HG02884 (cell line): ENCODE data around the gene TMED4.
"Not testable (repeated sequence)": the region's sequence is repeated elsewhere in the genome, so short reads cannot be mapped to it uniquely, and the experiment has no call there.

ENCODE experiments used
- ATAC-seq: cut with Tn5 transposase; IDR thresholded peaks from one replicate; pipeline ENCODE4 v1.9.1; 2021; ENCODE audit warnings: mild to moderate bottlenecking, moderate library complexity; ENCODE audit not compliant: unreplicated experiment

TMED4 gene

DNA sequence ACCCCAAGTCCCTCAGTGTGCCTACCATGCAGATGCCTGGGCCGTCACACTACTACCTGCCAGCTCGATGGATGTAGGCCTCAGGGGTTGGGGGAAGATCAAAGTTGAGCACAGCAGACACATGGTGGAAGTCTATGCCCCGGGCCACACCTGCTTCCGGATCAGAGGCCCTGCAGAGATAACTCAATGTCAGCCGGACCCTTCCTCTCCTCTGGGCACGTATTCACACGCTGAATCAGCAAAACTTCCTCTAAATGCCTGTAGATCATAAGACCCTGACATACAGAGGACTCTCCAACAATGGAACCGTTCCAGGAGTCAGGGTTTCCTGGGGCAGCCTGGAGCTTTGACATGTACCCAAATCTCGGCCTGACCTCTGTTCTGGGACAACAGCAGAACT is 12.1 kb downstream of the TMED4 start:
- no peak for ATAC-seq

DNA sequence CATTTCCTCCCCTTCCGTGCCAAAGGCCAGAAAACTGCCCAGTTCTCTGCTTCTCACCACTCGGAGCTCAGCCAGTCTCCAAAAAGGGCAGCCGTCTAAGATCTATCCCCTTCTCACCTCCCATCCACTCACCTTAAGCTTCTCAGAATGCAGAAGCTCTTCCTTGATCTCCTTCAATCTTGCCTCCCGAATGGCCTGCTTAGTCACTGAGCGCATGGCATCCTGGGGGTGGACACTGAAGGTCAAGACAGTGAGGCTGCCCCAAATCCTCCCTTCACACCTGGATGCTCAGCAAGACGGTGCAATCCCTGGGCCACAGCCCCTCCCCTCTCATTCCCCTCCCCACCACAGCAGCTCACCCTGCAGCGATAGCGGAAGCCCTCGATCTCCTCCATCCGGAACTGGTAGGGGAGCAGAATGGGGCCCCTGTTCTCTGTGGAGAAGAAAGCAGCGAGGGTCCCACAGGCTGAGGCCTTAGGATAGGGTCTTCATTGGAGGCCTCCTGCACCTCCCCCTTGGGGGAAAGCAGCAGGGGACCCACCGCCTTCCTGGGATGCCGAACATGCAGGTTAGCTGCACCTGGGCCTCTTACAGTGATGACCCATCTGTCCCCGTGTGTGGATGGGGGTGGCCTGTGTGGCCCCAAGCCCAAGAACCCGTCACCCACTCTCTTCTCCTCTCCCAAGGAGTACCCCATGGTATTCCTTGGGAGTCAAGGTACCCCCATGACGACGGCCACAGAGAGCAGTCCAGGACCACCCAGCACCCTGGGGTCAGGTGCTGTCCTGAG is 13.1 kb downstream of the TMED4 start:
- no peak for ATAC-seq

DNA sequence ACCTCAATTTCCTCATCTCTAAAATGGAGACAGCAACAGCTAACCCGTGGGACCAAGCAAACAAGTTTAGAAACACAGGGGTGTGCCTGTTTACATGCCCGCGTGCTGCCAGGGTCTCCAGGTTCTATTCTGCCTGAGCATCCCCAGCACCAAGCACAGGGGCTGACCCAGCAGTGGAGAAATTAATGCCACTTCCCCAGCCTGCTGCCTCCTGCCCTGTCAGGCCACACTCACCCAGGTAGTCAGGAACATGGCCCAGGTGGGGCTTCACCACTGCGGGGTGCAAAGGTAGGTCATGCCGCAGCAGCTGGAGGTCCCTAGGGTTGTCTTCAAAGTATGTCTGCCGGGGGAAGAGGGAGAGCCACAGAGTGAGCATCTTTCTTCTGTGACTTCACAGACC is 14.1 kb downstream of the TMED4 start:
- no peak for ATAC-seq

DNA sequence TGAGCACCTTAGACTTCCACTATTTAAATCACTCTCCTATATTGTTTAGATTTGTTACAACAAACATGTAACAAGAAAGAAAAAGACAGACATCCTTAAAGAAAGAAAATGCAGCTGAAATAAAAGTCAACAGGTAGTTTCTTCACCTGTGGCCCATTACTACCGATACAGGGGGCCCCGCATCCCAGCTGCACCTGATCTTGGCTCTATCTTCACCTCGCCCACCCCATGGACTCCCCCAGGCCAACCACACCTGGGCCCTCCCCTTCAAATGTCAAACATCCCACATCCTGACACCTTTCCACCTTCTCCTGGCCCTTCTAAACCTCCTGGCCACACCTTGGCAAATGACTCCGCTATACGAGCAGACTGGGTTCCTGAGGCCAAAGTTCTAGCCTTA is 15.4 kb downstream of the TMED4 start:
- no peak for ATAC-seq

DNA sequence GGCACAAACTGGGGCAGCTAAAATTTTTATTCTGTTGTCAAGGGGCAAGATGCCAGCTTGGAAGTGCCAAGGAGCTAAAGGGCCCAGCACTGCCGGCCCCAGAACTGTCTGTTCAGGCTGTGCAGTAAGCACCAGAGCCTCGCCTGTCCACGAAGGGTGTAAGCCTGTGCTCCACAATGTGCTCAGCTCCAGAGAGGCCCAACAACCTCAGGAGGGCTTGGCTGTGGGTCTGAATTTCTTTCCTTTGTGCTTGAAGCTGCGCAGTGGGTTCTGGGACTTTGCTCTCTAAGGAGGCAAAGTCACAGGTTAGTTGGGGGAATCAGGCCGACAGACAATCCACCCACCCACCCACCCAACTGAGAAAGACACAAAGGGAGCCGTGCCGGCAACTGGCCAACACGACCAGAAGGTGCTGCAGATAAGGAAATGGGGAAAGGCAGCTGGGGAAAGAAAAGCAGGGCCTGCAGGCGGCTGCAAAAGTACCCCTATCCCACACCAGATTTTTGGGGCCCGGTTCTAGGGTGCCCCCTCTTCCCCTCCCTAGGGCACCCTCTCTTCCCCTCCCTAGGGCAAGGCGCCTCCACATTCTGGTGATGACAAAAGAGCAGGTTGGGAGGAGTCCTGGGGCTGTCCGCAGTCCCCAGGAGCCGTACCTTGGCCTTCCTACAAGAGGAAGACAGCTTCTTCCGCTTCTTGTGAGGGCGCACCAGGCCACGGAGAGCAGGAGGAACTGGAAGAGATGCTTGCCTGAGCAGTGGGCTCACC is 16.1 kb downstream of the TMED4 start:
- ATAC-seq = no peak

DNA sequence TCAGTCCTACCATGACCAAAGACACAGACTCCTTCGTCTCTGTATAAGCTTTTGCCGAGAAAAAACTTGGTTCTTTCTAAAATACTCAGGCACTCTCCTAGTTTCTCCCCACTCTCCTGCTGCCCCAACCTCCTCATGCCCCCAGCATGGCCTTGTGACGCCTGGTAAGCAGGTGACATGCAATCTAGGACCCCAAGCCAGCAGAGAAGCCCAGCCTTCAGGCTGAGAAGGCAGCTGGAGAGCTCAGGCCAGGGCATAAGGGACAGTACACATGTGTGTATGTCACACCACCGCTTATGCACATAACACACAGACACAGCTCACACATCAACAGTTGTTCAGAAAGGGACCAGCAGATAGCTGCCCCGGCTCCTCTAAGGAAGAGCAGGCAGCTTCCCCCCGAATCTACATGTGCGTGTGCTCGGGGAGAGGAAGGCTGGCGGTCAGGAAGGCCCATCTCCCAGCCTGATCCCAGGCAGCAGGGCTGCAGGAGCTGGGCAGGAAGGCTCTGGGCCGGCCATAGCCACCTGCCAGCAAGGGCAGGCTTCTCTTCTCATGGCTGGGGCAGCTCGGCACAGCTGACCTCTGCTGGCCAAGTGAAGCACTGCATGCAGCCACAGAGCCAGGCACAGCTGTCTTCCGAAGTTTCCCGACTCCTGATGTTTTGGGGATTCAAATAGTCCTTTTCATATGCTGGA is 16.8 kb downstream of the TMED4 start:
- no peak for ATAC-seq

DNA sequence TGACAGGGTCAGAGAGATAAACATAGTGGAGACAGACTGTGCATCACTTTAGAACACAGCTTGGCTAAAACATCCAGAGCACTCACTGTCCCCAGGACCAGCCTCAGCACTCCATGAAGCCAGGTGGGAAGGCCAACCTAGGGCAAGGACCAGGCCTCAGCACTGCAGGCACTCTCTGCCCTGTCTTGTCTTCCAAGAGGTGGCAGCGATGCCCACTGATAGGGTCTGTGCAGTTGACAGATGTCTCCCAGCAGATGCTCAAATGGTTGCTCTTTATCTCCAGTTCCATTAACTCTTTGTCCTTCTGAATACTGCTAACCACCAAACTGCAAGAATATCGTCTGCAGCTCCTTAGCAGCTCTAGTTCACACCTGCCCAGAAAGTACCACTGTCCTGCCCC is 17.4 kb downstream of the TMED4 start:
- no peak for ATAC-seq

DNA sequence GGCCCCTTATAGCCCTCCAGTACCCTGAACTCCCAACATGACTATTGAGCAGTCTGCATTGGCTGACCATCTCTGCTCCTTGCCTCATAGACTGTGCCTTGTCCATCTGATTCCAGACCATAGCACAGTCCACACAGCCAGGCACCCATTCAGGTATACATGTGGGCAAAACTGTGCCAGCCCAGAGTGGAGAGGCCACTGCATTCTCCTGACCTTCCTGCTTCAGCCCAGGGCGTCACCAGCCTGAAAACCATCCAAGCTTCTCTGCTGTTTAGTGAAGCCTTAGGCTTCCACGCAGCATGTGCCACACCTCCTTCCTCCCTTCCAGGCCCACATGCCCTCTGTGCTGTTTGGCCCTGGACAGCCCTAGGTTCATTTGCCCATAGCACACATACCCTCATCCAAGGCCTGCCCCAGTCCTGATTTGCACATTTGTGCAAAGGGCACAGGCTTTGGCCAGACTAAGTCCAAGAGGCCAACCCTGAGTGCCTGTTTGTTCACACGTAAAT is 18.8 kb downstream of the TMED4 start:
- no peak for ATAC-seq

DNA sequence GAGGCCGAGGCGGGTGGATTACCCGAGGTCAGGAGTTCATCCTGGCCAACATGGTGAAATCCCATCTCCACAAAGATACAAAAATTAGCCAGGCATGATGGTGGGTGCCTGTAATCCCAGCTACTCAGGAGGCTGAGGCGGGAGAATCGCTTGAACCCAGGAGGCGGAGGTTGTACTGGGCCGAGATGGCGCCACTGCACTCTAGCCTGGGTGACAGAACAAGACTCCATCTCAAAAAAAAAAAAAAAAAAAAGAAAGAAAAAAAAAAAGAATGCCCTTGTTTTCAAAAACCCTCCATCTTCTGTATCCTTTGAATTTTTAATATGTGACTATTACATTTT is 19.4 kb downstream of the TMED4 start:
- not testable (repeated sequence) for ATAC-seq

DNA sequence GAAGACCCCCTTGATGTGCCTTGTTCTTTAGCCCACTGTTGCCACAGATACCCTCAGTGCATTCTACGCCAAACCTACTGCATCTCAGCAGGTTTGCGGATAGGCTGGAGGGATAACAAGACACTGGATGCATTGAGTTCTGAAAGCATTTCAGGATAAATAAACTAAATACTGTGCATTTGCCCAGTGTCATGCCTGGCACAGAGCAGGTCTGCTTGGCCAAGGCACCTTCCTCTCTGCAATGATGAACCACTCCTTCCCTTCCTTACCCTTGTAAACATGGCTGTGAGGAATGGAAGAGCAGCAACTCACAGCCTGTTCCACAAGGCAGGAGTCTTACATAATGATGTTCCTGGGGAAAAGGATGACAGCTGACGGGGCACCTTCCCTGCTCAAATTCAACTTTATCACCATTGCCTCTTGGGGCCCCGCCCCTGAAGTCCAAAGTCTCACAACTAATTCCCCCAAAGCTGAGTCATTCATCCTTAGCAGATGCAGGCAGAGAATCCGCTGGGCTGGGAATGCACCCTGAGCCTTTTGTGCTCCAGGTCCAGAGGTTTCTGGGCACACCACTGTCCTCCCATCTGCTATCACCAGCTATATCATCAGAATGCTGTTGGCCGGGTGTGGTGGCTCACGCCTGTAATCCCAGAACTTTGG is 19.9 kb downstream of the TMED4 start:
- no peak for ATAC-seq

DNA sequence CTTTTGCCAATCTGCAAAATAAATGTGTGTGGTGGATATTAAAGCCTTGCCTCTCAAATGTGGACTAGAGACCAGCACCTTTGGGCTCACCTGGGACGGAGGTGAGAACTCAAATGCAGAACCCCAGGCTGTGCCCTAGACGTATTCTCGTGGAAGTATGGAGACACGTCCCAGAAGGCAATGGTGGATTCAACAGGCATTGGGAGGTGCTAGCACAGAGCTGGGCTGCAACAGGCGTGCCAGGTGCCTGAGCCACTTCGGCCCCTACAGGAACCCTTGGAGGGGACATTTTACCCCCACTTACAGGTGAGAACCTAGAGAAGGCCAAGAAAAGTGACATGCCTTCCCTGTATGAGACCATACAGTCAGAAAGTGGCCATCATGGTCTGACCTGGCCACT is 20.6 kb downstream of the TMED4 start:
- ATAC-seq = no peak

DNA sequence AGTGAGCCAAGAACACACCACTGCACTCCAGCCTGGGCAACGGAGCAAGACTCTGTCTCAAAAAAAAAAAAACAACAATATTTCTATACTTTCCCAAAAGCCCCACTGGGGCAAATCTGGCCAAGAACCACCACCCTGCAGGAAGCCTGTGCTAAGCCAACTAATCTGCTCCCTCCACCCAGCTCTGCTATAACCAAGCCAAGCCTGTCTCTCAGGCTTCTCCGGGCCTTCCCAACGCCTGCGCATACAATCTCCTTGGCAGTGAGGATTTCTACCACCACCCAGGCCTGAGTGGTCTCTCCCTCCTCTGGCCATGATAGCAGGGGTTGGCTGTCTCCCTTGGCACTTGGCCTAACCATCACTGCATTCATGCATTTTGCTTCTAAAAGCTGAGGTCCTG is 22.5 kb downstream of the TMED4 start:
- no peak for ATAC-seq

DNA sequence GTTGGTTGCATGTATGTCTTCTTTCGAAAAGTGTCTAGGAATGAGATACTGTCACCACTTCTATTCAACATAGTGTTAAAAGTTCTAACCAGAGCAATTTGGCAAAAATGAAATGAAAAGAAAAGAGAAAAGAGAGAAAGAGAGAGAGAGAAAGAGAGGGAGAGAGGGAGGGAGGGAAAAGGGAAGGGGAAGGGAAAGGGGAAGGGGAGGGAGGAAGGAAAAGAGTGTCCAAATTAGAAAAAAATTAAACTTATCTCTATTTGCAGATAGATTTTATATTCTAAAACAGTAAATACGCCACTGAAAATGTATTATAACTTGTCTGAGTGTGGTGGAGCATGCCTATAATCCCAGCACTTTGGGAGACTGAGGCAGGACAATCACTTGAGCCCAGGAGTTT is 24.5 kb downstream of the TMED4 start:
- ATAC-seq = no peak

DNA sequence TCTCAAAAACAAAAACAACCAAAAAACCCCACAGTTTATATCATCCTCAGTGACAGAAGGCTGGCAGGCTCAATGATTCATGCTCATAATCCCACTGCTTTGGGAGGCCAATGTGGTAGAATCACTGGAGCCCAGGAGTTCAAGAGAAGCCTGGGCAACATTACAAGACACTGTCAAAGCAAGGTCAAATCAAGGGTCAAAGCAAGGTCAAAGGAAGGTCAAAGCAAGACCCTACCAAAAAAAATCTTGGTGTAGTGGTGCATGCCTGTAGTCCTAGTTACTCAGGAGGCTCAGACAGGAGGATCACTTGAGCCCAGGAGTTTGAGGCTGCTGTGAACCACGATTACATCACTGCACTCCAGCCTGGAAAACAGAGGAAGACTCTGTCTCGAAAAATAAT is 26.7 kb downstream of the TMED4 start:
- ATAC-seq = no peak

DNA sequence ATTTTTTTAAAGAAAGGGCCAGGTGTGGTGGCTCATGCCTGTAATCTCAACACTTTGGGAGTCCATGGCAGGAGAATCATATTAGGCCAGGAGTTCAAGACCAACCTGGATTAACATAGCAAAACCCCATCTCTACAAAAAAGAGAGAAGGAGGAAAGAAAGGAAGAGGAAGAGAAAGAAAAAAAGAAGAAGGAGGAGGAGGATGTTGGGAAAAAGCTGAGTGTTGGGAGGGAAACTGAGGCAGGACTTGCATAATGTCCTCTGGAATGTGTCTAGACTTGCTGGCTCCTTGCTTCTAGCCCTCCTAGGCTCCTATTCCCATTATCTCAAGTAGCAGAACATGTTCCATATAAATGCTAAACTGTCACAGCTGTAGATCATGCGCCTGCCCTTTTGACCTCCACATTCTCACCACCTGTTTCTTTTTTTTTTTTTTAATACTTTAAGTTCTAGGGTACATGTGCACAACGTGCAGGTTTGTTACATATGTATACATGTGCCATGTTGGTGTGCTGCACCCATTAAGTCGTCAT is 29.5 kb downstream of the TMED4 start:
- not testable (repeated sequence) for ATAC-seq

DNA sequence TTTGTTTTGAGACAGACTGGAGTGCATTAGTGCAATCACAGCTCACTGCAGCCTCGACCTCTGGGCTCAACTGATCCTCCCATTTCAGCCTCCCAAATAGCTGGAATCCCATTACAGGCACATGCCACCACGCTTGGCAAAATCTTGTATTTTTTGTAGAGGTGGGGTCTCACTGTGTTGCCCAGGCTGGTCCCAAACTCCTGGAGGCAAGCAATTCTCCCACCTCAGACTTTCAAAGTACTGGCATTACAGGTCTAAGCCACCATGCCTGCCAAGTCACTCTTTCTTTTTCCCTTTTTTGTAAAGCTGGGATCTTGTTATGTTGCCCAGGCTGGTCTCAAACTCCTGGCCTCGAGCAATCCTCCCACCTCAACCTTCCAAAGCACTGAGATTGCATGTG is 32.6 kb downstream of the TMED4 start:
- no peak for ATAC-seq

DNA sequence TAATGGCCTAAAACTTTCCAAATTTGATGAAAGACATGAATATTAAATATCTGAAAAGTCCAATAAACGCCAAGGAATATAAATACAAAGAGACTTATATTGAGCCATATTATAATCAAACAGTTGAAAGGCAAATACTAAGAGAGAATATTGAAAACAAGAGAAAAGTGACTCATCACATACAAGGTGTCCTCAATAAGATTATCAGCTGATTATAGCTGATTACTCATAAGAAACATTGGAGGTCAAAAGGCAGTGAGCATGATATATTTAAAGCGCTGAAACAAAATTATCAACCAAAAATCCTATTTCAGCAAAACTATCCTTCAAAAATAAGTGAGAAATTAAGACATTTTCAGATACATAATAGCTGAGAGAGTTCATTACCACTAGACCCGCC is 33.1 kb downstream of the TMED4 start:
- no peak for ATAC-seq

DNA sequence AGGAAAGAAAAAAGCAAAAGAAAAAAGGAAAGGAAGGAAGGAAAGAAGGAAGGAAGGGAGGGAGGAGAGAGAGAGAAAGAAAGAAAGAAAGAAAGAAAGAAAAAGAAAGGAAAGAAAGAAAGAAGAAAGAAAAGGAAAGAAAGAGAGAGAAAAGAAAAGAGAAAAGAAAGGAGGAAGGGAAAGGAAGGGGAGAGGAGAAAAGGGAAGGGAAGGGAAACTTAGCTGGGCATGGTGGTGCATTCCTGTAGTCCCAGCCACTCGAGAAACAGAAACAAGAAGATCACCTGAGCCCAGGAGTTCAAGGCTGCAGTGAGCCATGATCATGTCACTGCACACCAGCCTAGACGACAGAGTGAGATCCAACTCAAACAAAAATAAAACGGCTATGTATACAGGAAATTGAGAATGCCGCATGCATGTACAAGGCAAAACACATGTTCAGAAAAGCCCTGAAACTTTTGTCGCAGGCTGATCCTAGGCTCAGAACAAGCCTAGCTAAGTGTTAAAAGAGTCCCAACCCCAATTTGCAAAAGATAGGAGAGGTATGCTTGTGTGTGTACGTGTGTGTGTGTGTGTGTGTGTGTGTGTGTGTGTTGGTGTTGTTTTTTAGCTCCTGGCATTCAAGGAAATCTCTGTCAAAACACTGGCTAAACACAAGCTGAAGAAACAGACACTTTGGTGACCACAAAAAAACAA is 34.3 kb downstream of the TMED4 start:
- ATAC-seq = no peak

DNA sequence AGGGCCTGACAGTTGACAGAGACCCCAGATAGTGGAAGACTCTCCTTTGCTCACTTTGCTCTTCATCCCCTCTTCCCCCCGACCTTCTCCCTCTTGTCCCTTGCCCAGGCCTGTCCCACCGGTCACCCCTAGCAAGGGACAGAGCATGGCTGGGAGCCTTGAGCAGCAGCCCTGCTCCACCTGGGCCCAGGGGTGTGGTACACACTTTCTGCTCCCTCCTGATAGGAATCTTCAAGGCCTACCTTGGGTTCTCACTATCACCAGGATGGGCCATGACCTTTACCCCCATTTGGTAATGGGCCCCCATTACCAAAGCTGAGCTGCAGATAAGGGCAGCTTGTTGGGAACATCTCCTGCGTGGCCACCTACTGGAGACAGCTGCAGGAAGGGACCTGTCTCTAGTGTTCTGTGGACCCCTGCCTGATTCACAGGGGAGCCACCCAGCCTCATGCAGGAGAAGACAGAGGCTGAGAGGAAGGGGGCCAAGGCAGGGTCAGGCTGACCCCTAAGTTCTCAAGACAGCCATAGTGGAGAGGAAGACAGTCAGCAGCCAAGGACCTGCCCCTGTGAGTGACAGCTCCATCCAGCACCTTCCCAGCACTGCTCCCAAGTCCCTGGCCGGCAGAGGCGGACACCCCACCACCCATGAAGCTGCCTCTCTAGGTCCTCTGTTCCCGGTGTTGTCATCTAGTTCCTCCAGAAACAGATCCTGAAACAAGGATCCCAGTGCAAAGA is 40.0 kb downstream of the TMED4 start:
- ATAC-seq = no peak
